PC-9 (cell line): ENCODE measurements around the gene SAMD14. TPM values are rescaled to one million over a fixed set of nuclear protein-coding genes. Genes with fewer than 3 reads are reported as not detected.

Source experiments
- BruUV-seq: library from RNA; stranded (reverse); fragments of 400-500 nt; replicated peaks from 2 replicates; lab custom pipeline; 2021; lab: Mats Ljungman, UMichigan
- CTCF ChIA-PET: fragments of 300-600 bp; sonication (Branson Sonifier 250); formaldehyde crosslinking; loops from one replicate; lab custom pipeline; 2022; ENCODE audit warnings: antibody characterized with exemption; lab: Charles Lee
- POLR2A ChIA-PET: fragments of 300-600 bp; sonication (Branson Sonifier 250); formaldehyde crosslinking; loops from one replicate; lab custom pipeline; 2022; ENCODE audit warnings: antibody characterized with exemption; ENCODE audit not compliant: unreplicated experiment; lab: Charles Lee
- DNase-seq, 2 experiments: peaks; one replicate each; pipeline versions ENCODE4 v3.0.0 to v3.0.0-alpha.2; 2015 to 2022; ENCODE audit warnings: mixed read lengths in 1 of 2
- H2AFZ ChIP-seq: fragments of 200-600 bp; sonication (generic); 2 replicates; pipeline ENCODE4 v1.8.1; 2017; ENCODE audit warnings: antibody characterized with exemption
- H3F3A ChIP-seq: fragments of 200-600 bp; sonication (generic); 2 replicates; pipeline ENCODE4 v1.8.1; 2017; ENCODE audit warnings: antibody characterized with exemption, mild to moderate bottlenecking, low read depth; ENCODE audit not compliant: insufficient read depth
- H3K27ac ChIP-seq: fragments of 200-600 bp; sonication (generic); 2 replicates; pipeline ENCODE4 v1.6.1; 2016; ENCODE audit warnings: mixed run types
- H3K27me3 ChIP-seq: fragments of 200-600 bp; sonication (generic); 2 replicates; pipeline ENCODE4 v1.6.1; 2016; ENCODE audit warnings: low read depth, mixed run types; ENCODE audit not compliant: insufficient read depth
- H3K36me3 ChIP-seq: fragments of 200-600 bp; sonication (generic); 2 replicates; pipeline ENCODE4 v1.6.1; 2016; ENCODE audit warnings: low read depth, mixed run types
- H3K4me1 ChIP-seq: fragments of 200-600 bp; sonication (generic); replicated peaks from 2 replicates; pipeline ENCODE4 v1.6.1; 2016; ENCODE audit warnings: mixed run types; ENCODE audit not compliant: insufficient read depth
- H3K4me2 ChIP-seq: fragments of 200-600 bp; sonication (generic); 2 replicates; pipeline ENCODE4 v1.6.1; 2017; ENCODE audit warnings: mixed run types
- H3K4me3 ChIP-seq: fragments of 200-600 bp; sonication (generic); 2 replicates; pipeline ENCODE4 v1.6.1; 2016; ENCODE audit warnings: mixed run types
- H3K79me2 ChIP-seq: fragments of 200-600 bp; sonication (generic); 2 replicates; pipeline ENCODE4 v1.6.1; 2017; ENCODE audit warnings: low read depth, mixed run types
- H3K9me2 ChIP-seq: fragments of 200-600 bp; sonication (generic); 2 replicates; pipeline ENCODE4 v1.8.1; 2017; ENCODE audit warnings: mild to moderate bottlenecking; ENCODE audit not compliant: insufficient read depth
- H3K9me3 ChIP-seq: fragments of 200-600 bp; sonication (generic); 2 replicates; pipeline ENCODE4 v1.8.1; 2016; ENCODE audit warnings: low read depth; ENCODE audit not compliant: insufficient read depth
- H4K20me1 ChIP-seq: fragments of 200-600 bp; sonication (generic); 2 replicates; pipeline ENCODE4 v1.8.1; 2017; ENCODE audit not compliant: insufficient read depth
- EZH2 ChIP-seq: fragments of 200-600 bp; sonication (generic); IDR thresholded peaks from 2 replicates; pipeline ENCODE4 v1.8.0; 2017; ENCODE audit warnings: antibody characterized with exemption, low read depth
- intact Hi-C: fragments of 100-400 bp; cut with micrococcal nuclease; formaldehyde crosslinking; loops from one replicate; pipeline ENCODE4 v1.10.0; 2022; ENCODE audit not compliant: unreplicated experiment
- total RNA-seq: library from RNA; stranded (reverse); gene quantifications from 2 replicates; pipeline ENCODE4 v1.2.3, GENCODE V29; 2021
- TF ChIP-seq, protein P1 (sequence below): fragments of 200-600 bp; sonication (generic); conservative IDR thresholded peaks from 2 replicates; pipeline ENCODE4 v1.6.1; 2017; ENCODE audit warnings: mixed run types, antibody characterized with exemption, mild to moderate bottlenecking, moderate library complexity

SAMD14 gene
- total RNA-seq, 1 experiment from 2014 or later: 0.17 TPM

DNA sequence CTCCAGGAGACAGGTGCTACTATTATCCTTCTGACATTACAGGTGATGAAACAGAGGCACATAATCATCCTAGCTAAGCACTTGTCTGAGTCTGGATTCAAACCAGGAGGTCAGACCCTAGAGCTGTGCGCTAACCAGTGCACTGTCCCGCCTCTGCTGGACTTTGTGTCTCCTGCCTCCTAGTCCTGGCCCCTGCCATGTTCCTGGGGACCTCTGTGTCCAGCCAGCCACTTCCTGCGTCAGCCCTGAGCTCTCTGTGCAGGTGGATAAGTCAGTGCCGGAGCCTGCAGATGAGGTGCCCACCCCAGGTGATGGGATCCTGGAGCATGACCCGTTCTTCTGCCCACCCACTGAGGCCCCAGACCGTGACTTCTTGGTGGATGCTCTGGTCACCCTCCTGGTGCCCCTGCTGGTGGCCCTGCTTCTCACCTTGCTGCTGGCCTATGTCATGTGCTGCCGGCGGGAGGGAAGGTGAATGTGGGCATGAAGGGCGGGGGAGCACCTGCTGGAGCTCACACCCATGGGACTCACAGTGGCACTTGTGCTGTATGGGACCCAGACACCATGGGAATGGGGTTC lies 40.0 kb upstream of the SAMD14 start:
- peak overlapping the region; percentile 83 for H3K27ac ChIP-seq
- H3K27me3 ChIP-seq: no peaks in the 10 kb centered on the region
- no TSS peak for BruUV-seq
- H3K4me1 ChIP-seq: peaks cover 22% of the 10 kb centered on the region
- peak overlapping the region; percentile 68 for H3K4me2 ChIP-seq
- TF ChIP-seq EZH2: no peak
- TF ChIP-seq, protein P1, sequence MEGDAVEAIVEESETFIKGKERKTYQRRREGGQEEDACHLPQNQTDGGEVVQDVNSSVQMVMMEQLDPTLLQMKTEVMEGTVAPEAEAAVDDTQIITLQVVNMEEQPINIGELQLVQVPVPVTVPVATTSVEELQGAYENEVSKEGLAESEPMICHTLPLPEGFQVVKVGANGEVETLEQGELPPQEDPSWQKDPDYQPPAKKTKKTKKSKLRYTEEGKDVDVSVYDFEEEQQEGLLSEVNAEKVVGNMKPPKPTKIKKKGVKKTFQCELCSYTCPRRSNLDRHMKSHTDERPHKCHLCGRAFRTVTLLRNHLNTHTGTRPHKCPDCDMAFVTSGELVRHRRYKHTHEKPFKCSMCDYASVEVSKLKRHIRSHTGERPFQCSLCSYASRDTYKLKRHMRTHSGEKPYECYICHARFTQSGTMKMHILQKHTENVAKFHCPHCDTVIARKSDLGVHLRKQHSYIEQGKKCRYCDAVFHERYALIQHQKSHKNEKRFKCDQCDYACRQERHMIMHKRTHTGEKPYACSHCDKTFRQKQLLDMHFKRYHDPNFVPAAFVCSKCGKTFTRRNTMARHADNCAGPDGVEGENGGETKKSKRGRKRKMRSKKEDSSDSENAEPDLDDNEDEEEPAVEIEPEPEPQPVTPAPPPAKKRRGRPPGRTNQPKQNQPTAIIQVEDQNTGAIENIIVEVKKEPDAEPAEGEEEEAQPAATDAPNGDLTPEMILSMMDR: no peak
- H2AFZ ChIP-seq: no peak overlapping the region
- H3K9me2 ChIP-seq: no peaks in the 10 kb centered on the region
- no peaks in the 10 kb centered on the region for H3K9me3 ChIP-seq
- ChIA-PET POLR2A (no interaction called here), CTCF (interaction anchor here (0.6 to 1.6 kb wide), 11 partner anchors 8 to 466 kb away, joined by 3 to 18 read pairs (median 5); partner anchors contain the start of genes ACSF2 and TMEM92)
- no peak overlapping the region for H3K4me3 ChIP-seq
- intact Hi-C loops: loop anchor here (1.0 kb wide), 2 partner anchors 28 to 127 kb away; no protein-coding TSS in a partner anchor
- DNase-seq: no peak
- H3F3A ChIP-seq: peaks cover 15% of the 10 kb centered on the region; the same call in 1 of the 2 replicates
- H3K79me2 ChIP-seq: no peaks in the 10 kb centered on the region
- no peaks in the 10 kb centered on the region for H4K20me1 ChIP-seq
- no peaks in the 10 kb centered on the region for H3K36me3 ChIP-seq

DNA sequence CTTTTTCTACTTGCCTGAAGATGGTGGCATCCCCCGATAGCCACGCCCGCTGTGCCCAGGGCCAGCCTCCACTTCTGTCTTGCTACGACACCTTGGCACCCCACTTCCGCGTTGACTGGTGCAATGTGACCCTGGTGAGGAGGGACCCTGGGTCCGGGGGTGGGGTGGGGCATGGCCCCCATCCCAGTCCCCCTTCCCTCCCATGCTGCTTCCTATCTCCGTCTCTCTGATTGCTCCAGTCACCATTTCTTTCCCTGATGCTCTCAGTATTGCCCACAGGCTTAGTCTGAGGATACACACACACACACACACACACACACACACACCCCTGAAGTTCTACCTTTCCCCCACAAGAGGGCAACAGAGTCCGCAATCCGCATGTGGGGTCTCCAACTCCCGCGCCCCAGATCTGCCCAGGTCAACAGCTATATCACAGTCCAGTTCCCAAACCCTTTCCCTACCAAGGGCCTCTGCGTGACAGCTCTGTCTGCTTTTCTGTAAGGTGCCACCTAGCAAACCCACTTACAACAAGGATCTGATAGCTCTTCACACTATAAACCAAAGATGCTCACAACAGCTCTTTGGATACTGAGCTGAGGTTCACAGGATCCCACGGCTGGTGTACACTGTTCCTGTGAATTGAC lies 39.3 kb upstream of the SAMD14 start:
- POLR2A ChIA-PET: no interaction called here
- TF ChIP-seq EZH2: no peak
- TF ChIP-seq, protein P1: peak; percentile 96
- no peaks in the 10 kb centered on the region for H3K27me3 ChIP-seq

DNA sequence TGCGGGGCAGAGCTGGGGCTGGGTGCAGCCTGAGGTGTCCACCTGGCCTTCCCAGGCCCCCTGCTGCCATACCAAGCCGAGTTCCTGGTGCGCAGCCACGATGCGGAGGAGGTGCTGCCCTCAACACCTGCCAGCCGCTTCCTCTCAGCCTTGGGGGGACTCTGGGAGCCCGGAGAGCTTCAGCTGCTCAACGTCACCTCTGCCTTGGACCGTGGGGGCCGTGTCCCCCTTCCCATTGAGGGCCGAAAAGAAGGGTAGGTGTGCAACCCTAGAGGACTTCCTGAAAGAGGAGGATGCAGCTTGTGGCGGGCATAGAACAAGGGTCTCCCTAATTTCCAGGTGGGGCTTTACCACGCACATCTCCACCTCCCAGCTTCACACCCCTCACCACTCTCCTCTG lies 38.4 kb upstream of the SAMD14 start:
- Histone ChIP-seq H3K27ac (no peak overlapping the region), H3K4me1 (peaks cover 22% of the 10 kb centered on the region), H3K27me3 (no peaks in the 10 kb centered on the region), H2AFZ (no peak overlapping the region), H3K4me2 (no peak overlapping the region), H3K79me2 (no peaks in the 10 kb centered on the region), H3K4me3 (no peak overlapping the region), H4K20me1 (no peaks in the 10 kb centered on the region), H3K36me3 (no peaks in the 10 kb centered on the region), H3K9me3 (no peaks in the 10 kb centered on the region), H3F3A (peaks cover 15% of the 10 kb centered on the region; the same call in 1 of the 2 replicates), H3K9me2 (no peaks in the 10 kb centered on the region)
- DNase-seq: no peak
- POLR2A ChIA-PET: no interaction called here
- intact Hi-C loops: no loop called here
- BruUV-seq: no TSS peak
- CTCF ChIA-PET: interaction anchor here (0.6 kb wide), 1 partner anchor 32 kb away, joined by 5 read pairs; no protein-coding TSS in a partner anchor
- TF ChIP-seq, protein P1: no peak

More for the DNA sequence above, 39.3 kb upstream of the SAMD14 start:
- Histone ChIP-seq H3K27ac (peak overlapping the region; percentile 28; the same call in 1 of the 2 replicates), H3K9me3 (no peaks in the 10 kb centered on the region), H3K36me3 (no peaks in the 10 kb centered on the region), H3K79me2 (no peaks in the 10 kb centered on the region), H3K4me3 (no peak overlapping the region), H3K9me2 (no peaks in the 10 kb centered on the region), H4K20me1 (no peaks in the 10 kb centered on the region), H3K4me1 (peaks cover 22% of the 10 kb centered on the region), H3K4me2 (0 out of 2 replicates have a peak overlapping the region, but pooled peaks have one; percentile 9), H2AFZ (no peak overlapping the region), H3F3A (peaks cover 15% of the 10 kb centered on the region; the same call in 1 of the 2 replicates)
- CTCF ChIA-PET: interaction anchor here (0.6 to 1.6 kb wide), 12 partner anchors 9 to 466 kb away, joined by 3 to 18 read pairs (median 5); partner anchors contain the start of genes ACSF2 and TMEM92
- DNase-seq: peak; percentile 54 to 69
- no TSS peak for BruUV-seq
- intact Hi-C loops: loop anchor here (1.0 kb wide), 2 partner anchors 29 to 128 kb away; no protein-coding TSS in a partner anchor
